Left lung (tissue), 10 donors: Measurements from ENCODE around the gene SNX30. TPM values are rescaled to one million over a fixed set of nuclear protein-coding genes. Genes with fewer than 3 reads are reported as not detected.

Source experiments
- ATAC-seq: fragments of 200-7000 bp; cut with Tn5 transposase; one replicate; pipeline ENCODE4 v1.9.1; 2020; ENCODE audit warnings: moderate library complexity
- DNase-seq, 4 donors: peaks; one replicate each; pipeline ENCODE4 v3.0.0-alpha.2; 2013 to 2020
- H3K27ac ChIP-seq, 2 donors: fragments of 200-600 bp; sonication (generic) in 1 of 2; one replicate each; pipeline versions ENCODE4 v1.5.0 to v1.8.0; 2020 to 2021
- H3K27me3 ChIP-seq, 2 donors: fragments of 200-600 bp; sonication (generic) in 1 of 2; one replicate each; pipeline versions ENCODE4 v1.5.0 to v1.8.0; 2020 to 2021
- H3K36me3 ChIP-seq, 2 donors: fragments of 200-600 bp; sonication (generic) in 1 of 2; one replicate each; pipeline versions ENCODE4 v1.5.0 to v1.8.0; 2020 to 2021
- H3K4me1 ChIP-seq, 2 donors: fragments of 200-600 bp; one replicate each; pipeline ENCODE4 v1.8.0; 2021
- H3K4me3 ChIP-seq, 2 donors: fragments of 200-600 bp; sonication (generic) in 1 of 2; one replicate each; pipeline versions ENCODE4 v1.5.0 to v1.8.0; 2020 to 2021; ENCODE audit warnings: mild to moderate bottlenecking in 1 of 2
- H3K9me3 ChIP-seq, 2 donors: fragments of 200-600 bp; sonication (generic) in 1 of 2; one replicate each; pipeline versions ENCODE4 v1.5.0 to v1.8.0; 2020 to 2021
- intact Hi-C, 2 donors: fragments of 100-400 bp; cut with DNase I; formaldehyde crosslinking; loops; one replicate each; pipeline versions ENCODE4 v1.11.2 to v1.14.2; 2022
- polyA plus RNA-seq, 6 donors: library from polyadenylated mRNA; unstranded; fragments of 120-200 nt; gene quantifications; one replicate each; pipeline ENCODE4 v1.2.1, GENCODE V29; 2013; ENCODE audit not compliant: insufficient read length in 6 of 6
- total RNA-seq, 2 donors: library from RNA; stranded (reverse); fragmentation: NEBNext Ultra II Directional; extraction: Animal tissue kit (Norgen Biotek cat#: 25700); gene quantifications; one replicate each; pipeline ENCODE4 v1.2.1, GENCODE V29; 2021
- TF ChIP-seq, protein P1 (sequence below), 2 donors: fragments of 200-600 bp; sonication (generic) in 1 of 2; IDR thresholded peaks; one replicate each; pipeline versions ENCODE4 v1.5.0 to v1.8.0; 2021; ENCODE audit warnings: antibody characterized with exemption in 2 of 2
- donor health status: DM: no; HTN: yes; CAD: no.
- donor health status: DM: no; HTN: no; CAD: no.

Gene SNX30
- total and polyA plus RNA-seq, 8 donors = 22.4 to 69.4 (median 34.6) TPM

DNA sequence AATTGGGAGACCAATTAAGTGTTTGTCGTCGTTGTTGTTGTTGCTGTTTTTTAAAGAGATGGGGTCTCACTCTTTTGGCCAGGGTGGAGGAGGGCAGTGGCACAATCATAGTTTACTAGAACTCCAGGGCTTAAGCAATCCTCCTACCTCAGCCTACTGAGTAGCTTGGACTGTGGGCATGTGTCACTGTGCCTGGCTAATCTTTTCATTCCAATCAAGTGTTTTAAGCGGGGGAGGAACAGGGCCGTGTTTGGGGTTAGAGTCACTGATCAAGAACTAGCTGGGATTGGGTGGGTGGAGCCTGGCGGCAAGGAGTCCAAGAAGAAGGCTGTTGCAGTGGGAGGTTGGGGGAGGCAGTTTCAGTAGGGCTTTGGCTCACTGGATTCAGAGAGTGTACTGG is 13.8 kb downstream of the SNX30 start:
- H3K27ac ChIP-seq = no peak overlapping the region
- ATAC-seq = peak; percentile 53
- DNase-seq = no peak
- TF ChIP-seq, protein P1, sequence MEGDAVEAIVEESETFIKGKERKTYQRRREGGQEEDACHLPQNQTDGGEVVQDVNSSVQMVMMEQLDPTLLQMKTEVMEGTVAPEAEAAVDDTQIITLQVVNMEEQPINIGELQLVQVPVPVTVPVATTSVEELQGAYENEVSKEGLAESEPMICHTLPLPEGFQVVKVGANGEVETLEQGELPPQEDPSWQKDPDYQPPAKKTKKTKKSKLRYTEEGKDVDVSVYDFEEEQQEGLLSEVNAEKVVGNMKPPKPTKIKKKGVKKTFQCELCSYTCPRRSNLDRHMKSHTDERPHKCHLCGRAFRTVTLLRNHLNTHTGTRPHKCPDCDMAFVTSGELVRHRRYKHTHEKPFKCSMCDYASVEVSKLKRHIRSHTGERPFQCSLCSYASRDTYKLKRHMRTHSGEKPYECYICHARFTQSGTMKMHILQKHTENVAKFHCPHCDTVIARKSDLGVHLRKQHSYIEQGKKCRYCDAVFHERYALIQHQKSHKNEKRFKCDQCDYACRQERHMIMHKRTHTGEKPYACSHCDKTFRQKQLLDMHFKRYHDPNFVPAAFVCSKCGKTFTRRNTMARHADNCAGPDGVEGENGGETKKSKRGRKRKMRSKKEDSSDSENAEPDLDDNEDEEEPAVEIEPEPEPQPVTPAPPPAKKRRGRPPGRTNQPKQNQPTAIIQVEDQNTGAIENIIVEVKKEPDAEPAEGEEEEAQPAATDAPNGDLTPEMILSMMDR (IDR thresholded peaks at IDR 0.05) = no peak
- H3K27me3 ChIP-seq = no peaks in the 10 kb centered on the region
- intact Hi-C loops = no loop called here
- no peaks in the 10 kb centered on the region for H3K36me3 ChIP-seq
- peaks cover 0 to 13% of the 10 kb centered on the region in 2 donors for H3K4me1 ChIP-seq
- no peaks in the 10 kb centered on the region for H3K9me3 ChIP-seq
- no peak overlapping the region for H3K4me3 ChIP-seq

DNA sequence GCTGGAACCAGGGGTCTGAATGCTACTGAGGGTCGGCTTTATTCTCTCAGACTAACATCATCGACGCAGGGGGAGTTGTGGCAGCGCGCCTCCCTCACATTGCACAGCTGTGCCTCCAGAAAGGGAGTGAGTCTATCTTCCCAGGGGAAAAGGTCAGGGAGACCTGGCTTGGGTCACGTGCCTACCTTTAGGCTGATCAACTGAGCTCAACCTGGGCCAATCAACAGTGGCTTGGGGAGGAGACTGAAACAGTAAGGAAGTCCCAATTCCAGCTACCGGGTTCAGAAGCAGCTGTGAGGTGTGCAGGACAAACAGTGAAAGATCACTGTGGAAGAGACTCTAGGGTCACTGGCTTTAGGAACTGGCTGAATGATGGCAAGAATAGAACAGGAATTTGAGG is 14.3 kb downstream of the SNX30 start:
- H3K36me3 ChIP-seq = no peaks in the 10 kb centered on the region
- DNase-seq (no peak), ATAC-seq (peak; percentile 18)
- H3K9me3 ChIP-seq = no peaks in the 10 kb centered on the region
- intact Hi-C loops = no loop called here
- H3K4me1 ChIP-seq = peaks cover 0 to 13% of the 10 kb centered on the region in 2 donors
- H3K27ac ChIP-seq = no peak overlapping the region
- TF ChIP-seq, protein P1 (IDR thresholded peaks at IDR 0.05) = no peak
- H3K4me3 ChIP-seq = no peak overlapping the region
- no peaks in the 10 kb centered on the region for H3K27me3 ChIP-seq

DNA sequence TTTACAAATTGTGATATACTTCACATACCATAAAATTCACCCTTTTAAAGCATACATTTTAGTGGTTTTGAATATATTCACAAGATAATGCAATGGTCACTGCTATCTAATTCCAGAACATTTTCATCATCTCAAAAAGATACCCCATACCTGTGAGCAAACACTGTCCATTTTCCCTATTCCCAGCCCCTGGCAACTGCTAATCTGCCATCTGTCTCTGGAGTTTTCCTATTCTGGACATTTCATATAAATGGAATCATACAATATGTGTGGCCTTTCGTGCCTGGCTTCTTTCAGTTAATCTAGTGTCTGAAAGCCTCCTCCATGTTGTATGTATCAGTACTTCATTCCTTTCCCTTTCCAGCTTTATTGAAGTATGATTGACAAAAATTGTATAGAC is 14.7 kb downstream of the SNX30 start:
- H3K36me3 ChIP-seq = no peaks in the 10 kb centered on the region
- H3K27me3 ChIP-seq = no peaks in the 10 kb centered on the region
- intact Hi-C loops = no loop called here
- H3K9me3 ChIP-seq = no peaks in the 10 kb centered on the region
- no peak overlapping the region for H3K27ac ChIP-seq
- H3K4me1 ChIP-seq = peaks cover 0 to 8% of the 10 kb centered on the region in 2 donors
- ATAC-seq (no peak), DNase-seq (no peak)
- TF ChIP-seq, protein P1 (IDR thresholded peaks at IDR 0.05) = no peak
- no peak overlapping the region for H3K4me3 ChIP-seq

DNA sequence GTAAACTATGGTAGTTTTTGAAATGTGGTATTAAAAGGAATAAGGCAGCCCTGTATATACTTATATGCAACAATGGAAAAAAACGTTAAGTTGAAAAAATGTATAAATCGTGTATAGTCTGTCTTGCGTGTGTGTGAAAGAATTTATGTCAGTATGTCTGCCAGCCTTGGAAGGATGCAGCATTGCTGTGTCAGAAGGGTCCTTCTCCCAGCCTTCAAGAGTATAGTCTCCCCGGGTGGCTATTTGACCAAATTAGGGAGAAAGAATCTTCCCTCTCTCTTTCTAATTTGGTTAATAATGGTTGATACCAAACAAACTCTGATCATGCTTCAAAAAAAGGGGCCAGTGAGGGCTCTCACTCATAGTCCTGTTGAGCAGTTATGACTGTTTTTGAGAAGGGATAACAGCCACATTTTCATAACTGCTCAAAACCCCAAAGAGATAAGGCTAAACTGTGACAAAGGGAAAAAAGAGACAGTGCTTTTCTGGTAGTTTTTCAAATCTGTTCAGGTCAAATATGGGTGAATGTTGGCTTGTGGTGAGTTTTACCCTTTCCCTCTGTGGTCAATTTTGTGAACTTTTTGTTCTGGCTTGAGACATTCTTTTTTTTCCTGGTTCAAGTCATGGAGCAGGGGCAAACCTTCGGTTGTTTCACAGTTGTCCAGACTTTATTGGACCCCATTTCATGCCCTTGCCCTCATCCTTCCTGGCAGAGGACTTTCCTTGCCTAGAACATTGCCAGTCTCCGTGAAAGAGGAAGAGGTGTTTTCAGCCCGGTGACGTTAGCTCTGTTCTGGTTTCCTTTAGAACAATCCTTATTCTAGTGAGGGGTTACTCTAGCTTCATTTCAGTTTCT is 21.0 kb downstream of the SNX30 start:
- DNase-seq (no peak), ATAC-seq (peak; percentile 33)
- H3K4me3 ChIP-seq = no peak overlapping the region
- peaks cover 3 to 35% of the 10 kb centered on the region in 2 donors for H3K4me1 ChIP-seq
- H3K27ac ChIP-seq = peak overlapping the region in 1 of 2 donors; percentile 21
- H3K36me3 ChIP-seq = no peaks in the 10 kb centered on the region
- H3K9me3 ChIP-seq = no peaks in the 10 kb centered on the region
- TF ChIP-seq, protein P1 (IDR thresholded peaks at IDR 0.05) = no peak
- intact Hi-C loops = no loop called here
- no peaks in the 10 kb centered on the region for H3K27me3 ChIP-seq

DNA sequence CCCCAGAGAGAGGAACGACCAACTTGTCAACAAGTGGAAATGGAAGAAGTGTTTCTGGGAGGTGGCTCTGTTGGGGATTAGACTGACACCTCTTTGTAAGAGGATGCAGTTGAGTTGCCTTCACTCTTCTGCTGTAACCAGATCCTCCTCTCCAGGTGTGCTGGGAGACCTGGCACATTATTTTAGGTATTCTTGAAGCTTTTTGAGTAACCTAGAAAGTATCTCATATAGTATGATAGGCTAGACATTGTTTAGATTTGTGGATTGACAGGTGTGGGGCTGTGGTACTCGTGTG is 21.6 kb downstream of the SNX30 start:
- Histone ChIP-seq H3K4me3 (no peak overlapping the region), H3K9me3 (no peaks in the 10 kb centered on the region), H3K27me3 (no peaks in the 10 kb centered on the region), H3K27ac (peak overlapping the region in 1 of 2 donors; percentile 21), H3K36me3 (no peaks in the 10 kb centered on the region), H3K4me1 (peaks cover 3 to 40% of the 10 kb centered on the region in 2 donors)
- intact Hi-C loops = no loop called here
- TF ChIP-seq, protein P1 (IDR thresholded peaks at IDR 0.05) = no peak
- ATAC-seq = no peak
- no peak for DNase-seq
